RWPE2 (cell line): ENCODE data around the gene VAPA.
"Not testable (repeated sequence)": the region's sequence is repeated elsewhere in the genome, so short reads cannot be mapped to it uniquely, and the experiment has no call there.

Experiments
- ATAC-seq: fragments of 200-7000 bp; cut with Tn5 transposase; 3 replicates; pipeline ENCODE4 v1.9.1; 2021; ENCODE audit warnings: low read depth
- DNase-seq: peaks from one replicate; pipeline ENCODE4 v3.0.0-alpha.2; 2020; ENCODE audit warnings: low spot score
- H3K27ac ChIP-seq: fragments of 450-650 bp; 2 replicates; pipeline ENCODE4 v1.5.1; 2017; ENCODE audit warnings: mild to moderate bottlenecking; ENCODE audit not compliant: poor library complexity, severe bottlenecking
- H3K27me3 ChIP-seq: fragments of 250-450 bp; sonication (Bioruptor Pico); 2 replicates; pipeline ENCODE4 v1.5.1; 2021; ENCODE audit warnings: mild to moderate bottlenecking, moderate library complexity; ENCODE audit not compliant: insufficient read depth, poor library complexity, severe bottlenecking
- H3K36me3 ChIP-seq: fragments of 250-450 bp; sonication (Bioruptor Pico); 2 replicates; pipeline ENCODE4 v1.5.1; 2020; ENCODE audit warnings: low read depth, mild to moderate bottlenecking, moderate library complexity
- H3K4me1 ChIP-seq: fragments of 250-450 bp; sonication (Bioruptor Pico); 2 replicates; pipeline ENCODE4 v1.5.1; 2021; ENCODE audit warnings: mild to moderate bottlenecking, moderate library complexity; ENCODE audit not compliant: insufficient read depth, poor library complexity, severe bottlenecking
- H3K4me3 ChIP-seq: fragments of 250-450 bp; sonication (Bioruptor Pico); 2 replicates; pipeline ENCODE4 v1.5.1; 2021; ENCODE audit warnings: mild to moderate bottlenecking, moderate library complexity; ENCODE audit not compliant: severe bottlenecking
- H3K9me3 ChIP-seq: fragments of 250-450 bp; sonication (Bioruptor Pico); 2 replicates; pipeline ENCODE4 v1.5.1; 2021; ENCODE audit warnings: mild to moderate bottlenecking, moderate library complexity; ENCODE audit not compliant: severe bottlenecking
- TF ChIP-seq, protein P1 (sequence below): fragments of 450-650 bp; IDR thresholded peaks from one replicate; pipeline ENCODE4 v1.5.1; 2017; ENCODE audit warnings: mild to moderate bottlenecking, moderate library complexity; ENCODE audit not compliant: poor library complexity, severe bottlenecking

The VAPA gene

GRCh38 chr18:9900699-9901098, 13.1 kb upstream of the VAPA start:
- H3K9me3 ChIP-seq: no peaks in the 10 kb centered on the region
- DNase-seq (no peak), ATAC-seq (no peak)

DNA sequence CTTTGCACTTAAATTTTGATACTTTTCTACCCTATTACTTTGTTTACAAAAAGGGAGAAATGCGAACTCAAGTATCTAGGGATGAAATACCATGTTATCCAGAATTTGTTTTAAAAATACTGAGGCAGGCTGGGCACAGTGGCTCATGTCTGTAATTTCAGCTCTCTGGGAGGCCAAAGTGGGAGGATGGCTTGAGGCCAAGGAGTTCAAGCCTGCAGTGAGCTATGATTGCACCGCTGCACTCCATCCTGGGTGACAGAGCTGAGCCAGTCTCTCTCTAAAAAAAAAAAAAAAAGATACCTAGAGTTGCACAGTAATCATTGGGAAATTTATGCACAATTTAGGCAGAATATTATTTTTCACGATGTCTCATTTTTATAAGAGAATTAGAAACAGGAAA, 12.4 kb upstream of the VAPA start:
- Histone ChIP-seq H3K9me3 (no peaks in the 10 kb centered on the region), H3K27me3 (no peaks in the 10 kb centered on the region), H3K27ac (no peak overlapping the region), H3K4me1 (peaks cover 23% of the 10 kb centered on the region), H3K4me3 (no peak overlapping the region), H3K36me3 (no peaks in the 10 kb centered on the region)
- TF ChIP-seq, protein P1, sequence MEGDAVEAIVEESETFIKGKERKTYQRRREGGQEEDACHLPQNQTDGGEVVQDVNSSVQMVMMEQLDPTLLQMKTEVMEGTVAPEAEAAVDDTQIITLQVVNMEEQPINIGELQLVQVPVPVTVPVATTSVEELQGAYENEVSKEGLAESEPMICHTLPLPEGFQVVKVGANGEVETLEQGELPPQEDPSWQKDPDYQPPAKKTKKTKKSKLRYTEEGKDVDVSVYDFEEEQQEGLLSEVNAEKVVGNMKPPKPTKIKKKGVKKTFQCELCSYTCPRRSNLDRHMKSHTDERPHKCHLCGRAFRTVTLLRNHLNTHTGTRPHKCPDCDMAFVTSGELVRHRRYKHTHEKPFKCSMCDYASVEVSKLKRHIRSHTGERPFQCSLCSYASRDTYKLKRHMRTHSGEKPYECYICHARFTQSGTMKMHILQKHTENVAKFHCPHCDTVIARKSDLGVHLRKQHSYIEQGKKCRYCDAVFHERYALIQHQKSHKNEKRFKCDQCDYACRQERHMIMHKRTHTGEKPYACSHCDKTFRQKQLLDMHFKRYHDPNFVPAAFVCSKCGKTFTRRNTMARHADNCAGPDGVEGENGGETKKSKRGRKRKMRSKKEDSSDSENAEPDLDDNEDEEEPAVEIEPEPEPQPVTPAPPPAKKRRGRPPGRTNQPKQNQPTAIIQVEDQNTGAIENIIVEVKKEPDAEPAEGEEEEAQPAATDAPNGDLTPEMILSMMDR: no peak
- DNase-seq (no peak), ATAC-seq (no peak)

More at GRCh38 chr18:9900699-9901098, 13.1 kb upstream of the VAPA start:
- Histone ChIP-seq H3K27me3 (no peaks in the 10 kb centered on the region), H3K4me1 (peaks cover 23% of the 10 kb centered on the region), H3K27ac (no peak overlapping the region), H3K4me3 (no peak overlapping the region), H3K36me3 (no peaks in the 10 kb centered on the region)
- TF ChIP-seq, protein P1: no peak

- peaks cover 23% of the 10 kb centered on the region for H3K4me1 ChIP-seq
- not testable (repeated sequence) for H3K4me3 ChIP-seq, H3K9me3 ChIP-seq, H3K27ac ChIP-seq, ATAC-seq, DNase-seq, H3K36me3 ChIP-seq, H3K27me3 ChIP-seq
Measured at GRCh38 chr18:9902264-9902663, 11.6 kb upstream of the VAPA start.

DNA sequence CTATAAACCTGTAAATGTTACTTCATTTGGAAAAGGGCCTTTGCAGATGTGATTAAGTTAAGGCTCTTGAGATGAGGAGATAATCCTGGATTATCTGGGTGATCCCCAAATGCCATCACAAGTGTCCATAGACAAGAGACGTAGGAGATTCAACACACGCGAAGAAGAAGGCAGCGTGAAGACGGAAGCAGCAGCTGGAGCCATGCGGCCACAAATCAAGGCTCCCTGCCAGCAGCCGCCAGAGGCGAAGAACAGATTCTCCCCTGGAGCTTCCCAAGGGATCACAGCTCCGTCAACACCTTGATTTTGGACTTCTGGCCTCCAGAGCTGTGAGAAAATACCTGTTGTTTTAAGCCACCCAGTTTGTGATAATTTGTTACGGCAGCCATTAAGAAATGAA, 11.0 kb upstream of the VAPA start:
- no peak for ATAC-seq
- TF ChIP-seq, protein P1: no peak
- Histone ChIP-seq H3K4me1 (peaks cover 23% of the 10 kb centered on the region), H3K9me3 (no peaks in the 10 kb centered on the region), H3K27me3 (no peaks in the 10 kb centered on the region), H3K27ac (no peak overlapping the region), H3K4me3 (no peak overlapping the region), H3K36me3 (no peaks in the 10 kb centered on the region)
- DNase-seq: no peak

DNA sequence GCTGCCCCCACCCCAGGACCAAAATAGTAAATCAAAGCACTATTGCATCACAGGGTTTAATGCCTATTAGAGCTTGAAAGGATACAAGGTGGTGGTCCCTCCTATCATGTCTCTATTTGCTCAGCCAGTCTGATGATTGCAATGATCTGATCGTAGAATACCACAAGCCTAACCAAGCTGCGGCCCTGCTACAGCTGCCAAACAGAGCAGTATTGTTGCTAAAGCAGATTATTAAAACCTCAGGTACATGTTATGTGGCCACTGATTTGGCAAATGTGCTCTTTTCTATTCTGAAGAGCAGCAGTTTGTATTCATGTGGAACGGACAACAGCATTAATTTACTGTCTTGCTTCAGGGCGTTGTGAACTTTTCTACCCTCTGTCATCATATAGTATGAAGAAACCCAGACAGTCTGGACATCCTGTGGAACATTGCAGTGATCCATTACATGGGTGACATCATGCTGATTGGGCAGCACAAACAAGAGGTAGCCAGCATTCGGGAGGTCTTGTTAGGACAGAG, 8.4 kb upstream of the VAPA start:
- H3K4me1 ChIP-seq: peaks cover 13% of the 10 kb centered on the region
- DNase-seq: no peak
- no peak overlapping the region for H3K4me3 ChIP-seq
- H3K27ac ChIP-seq: peak overlapping the region; percentile 43
- no peaks in the 10 kb centered on the region for H3K27me3 ChIP-seq
- peak; percentile 81 for ATAC-seq
- TF ChIP-seq, protein P1: no peak
- H3K9me3 ChIP-seq: no peaks in the 10 kb centered on the region
- no peaks in the 10 kb centered on the region for H3K36me3 ChIP-seq
